ENCODE data around the gene SNX9. TPM values are rescaled to one million over a fixed set of nuclear protein-coding genes. Genes with fewer than 3 reads are reported as not detected.

SNX9 gene
- total and polyA plus RNA-seq, 2 of the 8 experiments (the other 6 are each of a cell fraction or from before 2014, with no cell fraction given) = 11.8 to 23.2 TPM

GRCh38 chr6:157877573-157878438 lies 54.8 kb downstream of the SNX9 start:
- Histone ChIP-seq H4K20me1 (replicated peaks in 1 of 2; ENCODE audit: control insufficient read depth in 1 of 2, insufficient read depth in 2 of 2, low read length in 2 of 2) (no peaks in the 10 kb centered on the region), H3K27me3 (replicated peaks in 1 of 4; ENCODE audit: control insufficient read depth in 3 of 4, extremely low read depth in 1 of 4, insufficient read depth in 3 of 4, low read length in 3 of 4) (no peaks in the 10 kb centered on the region), H4K5ac (ENCODE audit: insufficient read length, low read depth, low read length) (no peak overlapping the region), H4K91ac (replicated peaks; ENCODE audit: insufficient read length, low read length) (no peak overlapping the region), H2AFZ (ENCODE audit: low read length) (no peak overlapping the region), H3K4me1 (replicated peaks in 1 of 4; ENCODE audit: control insufficient read depth in 3 of 4, insufficient read depth in 4 of 4, low read length in 3 of 4) (peaks cover 0 to 10% (median 7%) of the 10 kb centered on the region in 4 experiments; a peak in 4 of 7 replicates), H3K27ac (ENCODE audit: low read depth, low read length) (no peak overlapping the region), H3K9me3 (ENCODE audit: insufficient read depth in 2 of 2, low read depth in 1 of 2, low read length in 1 of 2) (no peaks in the 10 kb centered on the region), H2BK12ac (ENCODE audit: low read depth, low read length) (no peak overlapping the region), H2BK15ac (ENCODE audit: low read length) (no peak overlapping the region), H3K18ac (ENCODE audit: extremely low read depth, low read length) (no peak overlapping the region), H4K8ac (ENCODE audit: extremely low read depth, insufficient read depth, low read length) (no peak overlapping the region), H2BK5ac (ENCODE audit: low read depth, low read length) (no peak overlapping the region), H3K36me3 (ENCODE audit: control insufficient read depth in 2 of 4, insufficient read depth in 4 of 4, low read length in 3 of 4) (peaks cover 0 to 24% (median 11%) of the 10 kb centered on the region in 4 experiments; a peak in 2 of 8 replicates), H3K79me1 (ENCODE audit: low read depth, low read length) (0 out of 2 replicates have a peak, but pooled peaks cover 2% of the 10 kb centered on the region), H3K14ac (ENCODE audit: insufficient read length) (no peak overlapping the region), H3K56ac (replicated peaks; ENCODE audit: insufficient read length, low read depth, low read length) (no peak overlapping the region), H3K79me2 (ENCODE audit: control insufficient read depth in 1 of 2, insufficient read depth in 2 of 2, low read length in 2 of 2) (no peaks in the 10 kb centered on the region), H2BK20ac (ENCODE audit: low read length) (no peak overlapping the region), H3K4me2 (ENCODE audit: insufficient read depth in 1 of 2, low read depth in 2 of 2, low read length in 2 of 2) (no peak overlapping the region), H2BK120ac (replicated peaks; ENCODE audit: low read depth, low read length) (no peak overlapping the region), H2AK5ac (ENCODE audit: low read depth, low read length) (no peak overlapping the region), H3K23ac (ENCODE audit: insufficient read length) (no peak overlapping the region), H3K4me3 (ENCODE audit: extremely low read depth in 1 of 4, insufficient read depth in 2 of 4, low read depth in 3 of 4, low read length in 4 of 4) (no peak overlapping the region), H3K23me2 (ENCODE audit: low read depth, low read length) (no peaks in the 10 kb centered on the region), H3K9ac (replicated peaks in 1 of 4; ENCODE audit: extremely low read depth in 1 of 4, low read depth in 3 of 4, low read length in 3 of 4) (no peak overlapping the region), H3K4ac (replicated peaks; ENCODE audit: insufficient read length, low read depth, low read length) (no peak overlapping the region)
- no peak for TF ChIP-seq CHD1 (IDR thresholded peaks at IDR 0.05; ENCODE audit: low read depth, low read length)
- no peak for FAIRE-seq
- no peak for DNase-seq (ENCODE audit: low read depth in 1 of 2, low spot score in 2 of 2)
- ChIA-PET POLR2A (ENCODE audit: partially characterized antibody) (interaction anchor here (0.6 to 1.7 kb wide), 2 partner anchors 13 to 24 kb away, joined by 3 read pairs; no protein-coding TSS in a partner anchor), CTCF (ENCODE audit: partially characterized antibody) (interaction anchor here (0.6 to 3.1 kb wide), 7 partner anchors 9 to 124 kb away, joined by 3 to 12 read pairs (median 4); no protein-coding TSS in a partner anchor)
- WGBS, 2 experiments (ENCODE audit: extremely low coverage in 1 of 2, insufficient coverage in 1 of 2, insufficient read length in 1 of 2, insufficient replicate concordance in 2 of 2, low coverage in 1 of 2, low lambda C conversion rate in 2 of 2, missing lambda C conversion rate in 1 of 2) = 91% methylated on average over 7 of the region's 7 CpGs; no CpG with 5 or more reads in 1 of the 2 experiments

All from H1 (cell line).